Endodermal cell (in vitro differentiated cells): ENCODE measurements around the gene DNAH1. TPM values are rescaled to one million over a fixed set of nuclear protein-coding genes. Genes with fewer than 3 reads are reported as not detected.

ENCODE experiments used
- DNase-seq: peaks from one replicate; pipeline ENCODE4 v3.0.0-alpha.2; 2017
- H3K27ac ChIP-seq: 2 replicates; pipeline ENCODE4 v1.5.1; 2013; ENCODE audit warnings: mild to moderate bottlenecking, low read depth, low read length, moderate library complexity
- H3K27me3 ChIP-seq: 2 replicates; pipeline ENCODE4 v1.6.1; 2013; ENCODE audit warnings: mild to moderate bottlenecking, low read length, moderate library complexity; ENCODE audit not compliant: insufficient read depth, control insufficient read depth, poor library complexity, severe bottlenecking
- H3K36me3 ChIP-seq: 2 replicates; pipeline ENCODE4 v1.7.0; 2013; ENCODE audit warnings: mild to moderate bottlenecking, low read length, moderate library complexity; ENCODE audit not compliant: control insufficient read depth, insufficient read depth
- H3K4me1 ChIP-seq: one replicate; pipeline ENCODE4 v1.7.0; 2013; ENCODE audit warnings: low read length; ENCODE audit not compliant: control insufficient read depth, insufficient read depth
- H3K4me3 ChIP-seq: 2 replicates; pipeline ENCODE4 v1.5.1; 2013; ENCODE audit warnings: mild to moderate bottlenecking, low read length, moderate library complexity
- H3K9ac ChIP-seq: 2 replicates; pipeline ENCODE4 v1.6.1; 2013; ENCODE audit warnings: mild to moderate bottlenecking, low read length, moderate library complexity; ENCODE audit not compliant: poor library complexity, severe bottlenecking; ENCODE audit errors: extremely low read depth
- H3K9me3 ChIP-seq: 2 replicates; pipeline ENCODE4 v1.6.1; 2013; ENCODE audit warnings: mild to moderate bottlenecking, low read length, moderate library complexity; ENCODE audit not compliant: control insufficient read depth
- H3K27ac Mint-ChIP-seq: 2 replicates; pipeline ENCODE4 v1.8.0; 2020; ENCODE audit warnings: mixed read lengths
- H3K27me3 Mint-ChIP-seq: 2 replicates; pipeline ENCODE4 v1.8.0; 2021; ENCODE audit warnings: mild to moderate bottlenecking, mixed read lengths; ENCODE audit not compliant: insufficient read depth
- H3K36me3 Mint-ChIP-seq: 2 replicates; pipeline ENCODE4 v1.8.0; 2020; ENCODE audit warnings: low read depth, mixed read lengths
- H3K4me1 Mint-ChIP-seq: 2 replicates; pipeline ENCODE4 v1.8.0; 2020; ENCODE audit warnings: mixed read lengths
- H3K4me3 Mint-ChIP-seq: 2 replicates; pipeline ENCODE4 v1.8.0; 2020; ENCODE audit warnings: mild to moderate bottlenecking, moderate library complexity, mixed read lengths
- H3K9me3 Mint-ChIP-seq: 2 replicates; pipeline ENCODE4 v1.8.0; 2020; ENCODE audit warnings: mild to moderate bottlenecking, mixed read lengths
- WGBS, 2 experiments: methylation state at CpG; one replicate each; pipeline versions ENCODE4 v1.1.5 to v1.1.7; 2013; ENCODE audit warnings: missing lambda C conversion rate in 2 of 2, mixed read lengths in 1 of 2; ENCODE audit not compliant: insufficient coverage in 1 of 2, insufficient read length in 1 of 2; 5-methylcytosine and 5-hydroxymethylcytosine counted together
- total RNA-seq, 2 donors: library from RNA; stranded (reverse); fragmentation: NEBNext Ultra II Directional in 1 of 2; extraction: Animal tissue kit (Norgen Biotek cat#: 25700) in 1 of 2; gene quantifications; 2 replicates in 1 of 2; 3 replicates in 1 of 2; pipeline ENCODE4 v1.2.1, GENCODE V29; 2021
- TF ChIP-seq, protein P1 (sequence below): fragments of 200-600 bp; sonication (generic); conservative IDR thresholded peaks from 2 replicates; pipeline ENCODE4 v1.5.0; 2021; ENCODE audit warnings: antibody characterized with exemption, mild to moderate bottlenecking

The DNAH1 gene
- total RNA-seq, 2 donors from 2014 or later: 4.9 to 5.5 TPM

DNA sequence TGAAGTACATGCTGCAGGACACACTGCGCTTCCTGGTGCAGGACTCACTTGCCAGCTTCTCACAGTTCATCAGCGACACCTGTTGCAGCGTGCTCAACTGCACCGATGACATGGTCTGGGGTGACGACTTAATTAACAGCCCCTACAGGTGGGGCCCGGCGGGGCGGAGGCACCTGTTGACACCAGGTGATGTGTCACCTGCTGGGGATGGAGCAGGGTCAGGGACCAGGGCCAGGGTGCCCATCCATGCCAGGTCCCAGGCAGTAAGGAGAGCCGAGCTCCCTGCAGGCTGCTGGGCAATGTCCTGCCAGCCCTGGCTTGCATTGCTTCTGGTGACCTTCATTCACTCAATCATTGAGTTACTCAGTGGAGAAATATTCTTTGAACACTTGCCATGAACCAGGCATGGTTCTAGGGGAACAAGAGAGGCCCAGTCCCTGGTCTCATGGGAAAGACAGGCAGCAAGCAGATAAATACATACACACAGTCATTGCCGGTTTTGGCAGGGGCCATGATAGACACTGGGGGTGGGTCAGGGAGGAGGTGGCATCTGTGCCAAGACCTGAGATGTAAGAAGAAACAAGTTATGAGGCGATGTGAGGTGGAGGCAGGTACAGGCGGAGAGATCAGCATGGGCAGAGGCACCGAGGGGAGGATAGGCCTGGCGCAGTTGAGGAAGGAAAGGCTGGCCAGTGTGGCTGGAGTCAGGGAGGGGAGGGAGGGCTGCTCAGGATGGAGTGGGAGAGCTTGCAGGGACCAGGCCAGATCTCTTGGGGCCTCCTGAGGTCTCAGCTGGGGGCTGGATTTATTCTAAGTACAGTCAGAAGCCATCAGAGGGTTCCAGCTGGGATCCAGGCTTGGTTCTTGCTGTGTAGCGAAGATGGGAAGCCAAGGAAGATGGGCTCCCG lies 30.8 kb downstream of the DNAH1 start:
- Histone ChIP-seq H3K4me3 (no peak overlapping the region), H3K9me3 (no peaks in the 10 kb centered on the region), H3K9ac (no peak overlapping the region), H3K36me3 (no peaks in the 10 kb centered on the region), H3K27me3 (peaks cover 5% of the 10 kb centered on the region), H3K27ac (no peak overlapping the region), H3K4me1 (no peaks in the 10 kb centered on the region)
- no peak overlapping the region for H3K4me3 Mint-ChIP-seq
- TF ChIP-seq, protein P1, sequence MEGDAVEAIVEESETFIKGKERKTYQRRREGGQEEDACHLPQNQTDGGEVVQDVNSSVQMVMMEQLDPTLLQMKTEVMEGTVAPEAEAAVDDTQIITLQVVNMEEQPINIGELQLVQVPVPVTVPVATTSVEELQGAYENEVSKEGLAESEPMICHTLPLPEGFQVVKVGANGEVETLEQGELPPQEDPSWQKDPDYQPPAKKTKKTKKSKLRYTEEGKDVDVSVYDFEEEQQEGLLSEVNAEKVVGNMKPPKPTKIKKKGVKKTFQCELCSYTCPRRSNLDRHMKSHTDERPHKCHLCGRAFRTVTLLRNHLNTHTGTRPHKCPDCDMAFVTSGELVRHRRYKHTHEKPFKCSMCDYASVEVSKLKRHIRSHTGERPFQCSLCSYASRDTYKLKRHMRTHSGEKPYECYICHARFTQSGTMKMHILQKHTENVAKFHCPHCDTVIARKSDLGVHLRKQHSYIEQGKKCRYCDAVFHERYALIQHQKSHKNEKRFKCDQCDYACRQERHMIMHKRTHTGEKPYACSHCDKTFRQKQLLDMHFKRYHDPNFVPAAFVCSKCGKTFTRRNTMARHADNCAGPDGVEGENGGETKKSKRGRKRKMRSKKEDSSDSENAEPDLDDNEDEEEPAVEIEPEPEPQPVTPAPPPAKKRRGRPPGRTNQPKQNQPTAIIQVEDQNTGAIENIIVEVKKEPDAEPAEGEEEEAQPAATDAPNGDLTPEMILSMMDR: no peak
- no peaks in the 10 kb centered on the region for H3K9me3 Mint-ChIP-seq
- H3K27ac Mint-ChIP-seq: no peak overlapping the region
- no peaks in the 10 kb centered on the region for H3K4me1 Mint-ChIP-seq
- no peaks in the 10 kb centered on the region for H3K36me3 Mint-ChIP-seq
- no peak for DNase-seq
- WGBS, 2 experiments: 88 to 94% methylated on average over 12 to 16 of the region's 16 CpGs
- peaks cover 2% of the 10 kb centered on the region for H3K27me3 Mint-ChIP-seq

DNA sequence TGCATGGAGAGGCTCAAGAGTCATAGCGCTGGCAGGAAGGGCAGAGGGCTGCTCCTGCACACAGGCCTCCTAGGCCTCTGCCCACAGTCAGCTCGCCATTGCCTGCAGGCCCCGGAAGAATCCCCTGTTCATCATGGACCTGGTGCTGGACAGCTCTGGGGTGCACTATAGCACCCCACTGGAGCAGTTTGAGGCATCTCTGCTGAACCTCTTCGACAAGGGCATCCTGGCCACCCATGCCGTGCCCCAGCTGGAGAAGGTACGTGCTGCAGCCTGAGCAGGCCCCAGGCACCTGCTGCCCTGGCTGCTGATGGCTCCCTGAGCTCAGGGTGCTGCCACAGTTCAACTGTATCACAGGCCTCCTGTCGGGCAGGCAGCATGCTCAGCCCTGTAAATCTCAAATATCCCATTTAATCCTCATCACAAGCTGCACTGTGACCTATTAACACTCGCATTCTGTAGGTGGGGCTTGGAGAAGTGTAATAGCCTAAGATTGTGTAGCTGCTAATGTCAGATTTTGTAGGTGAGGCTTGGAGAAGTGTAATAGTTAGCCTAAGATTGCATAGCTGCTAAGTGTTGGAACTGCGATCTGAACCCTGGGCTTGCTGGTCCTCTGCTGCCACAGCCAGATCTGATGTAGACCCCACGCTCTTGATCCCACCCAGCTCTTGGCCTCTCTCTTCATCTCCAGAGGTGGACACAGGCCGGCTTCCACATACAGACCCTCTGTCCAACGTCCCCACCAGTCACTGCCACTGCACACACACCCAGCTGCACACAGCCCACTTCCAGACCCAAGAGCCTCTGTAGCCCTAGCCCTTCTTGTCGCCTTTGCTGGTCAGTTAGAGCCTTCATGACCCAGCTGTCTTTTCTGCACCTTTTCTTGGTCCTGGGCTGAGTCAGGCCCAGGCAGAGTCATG lies 31.9 kb downstream of the DNAH1 start:
- Histone ChIP-seq H3K27ac (no peak overlapping the region), H3K36me3 (no peaks in the 10 kb centered on the region), H3K9ac (no peak overlapping the region), H3K27me3 (peaks cover 5% of the 10 kb centered on the region), H3K4me1 (no peaks in the 10 kb centered on the region), H3K4me3 (no peak overlapping the region), H3K9me3 (no peaks in the 10 kb centered on the region)
- H3K27me3 Mint-ChIP-seq: no peaks in the 10 kb centered on the region
- no peaks in the 10 kb centered on the region for H3K4me1 Mint-ChIP-seq
- DNase-seq: no peak
- no peak overlapping the region for H3K27ac Mint-ChIP-seq
- H3K9me3 Mint-ChIP-seq: no peaks in the 10 kb centered on the region
- TF ChIP-seq, protein P1: no peak
- no peaks in the 10 kb centered on the region for H3K36me3 Mint-ChIP-seq
- 90 to 93% methylated on average over 11 to 13 of the region's 13 CpGs for WGBS, 2 experiments
- H3K4me3 Mint-ChIP-seq: no peak overlapping the region

DNA sequence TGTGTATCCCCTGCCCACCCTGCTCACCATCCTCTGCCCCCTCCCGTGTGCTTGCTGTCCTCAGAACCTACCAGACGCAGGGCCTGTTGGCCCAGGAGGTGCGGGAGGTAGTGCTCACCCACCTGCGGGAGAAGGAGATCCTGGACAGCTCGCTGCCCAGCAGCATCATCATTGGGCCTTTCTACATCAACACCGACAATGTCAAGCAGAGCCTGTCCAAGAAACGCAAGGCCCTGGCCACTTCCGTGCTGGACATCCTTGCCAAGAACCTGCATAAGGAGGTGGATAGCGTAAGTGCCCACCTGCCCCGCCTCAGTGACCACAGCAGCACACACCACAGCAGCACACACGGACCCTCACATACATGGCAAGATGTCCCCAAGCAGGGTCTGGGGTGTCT lies 33.0 kb downstream of the DNAH1 start:
- no peak overlapping the region for H3K4me3 ChIP-seq
- Mint-ChIP-seq H3K27me3 (no peaks in the 10 kb centered on the region), H3K9me3 (no peaks in the 10 kb centered on the region), H3K4me3 (no peak overlapping the region), H3K27ac (no peak overlapping the region), H3K36me3 (no peaks in the 10 kb centered on the region), H3K4me1 (no peaks in the 10 kb centered on the region)
- 95 to 98% methylated on average over 6 to 11 of the region's 11 CpGs for WGBS, 2 experiments
- H3K27ac ChIP-seq: no peak overlapping the region
- peaks cover 5% of the 10 kb centered on the region for H3K27me3 ChIP-seq
- no peak overlapping the region for H3K9ac ChIP-seq
- no peaks in the 10 kb centered on the region for H3K9me3 ChIP-seq
- TF ChIP-seq, protein P1: no peak
- H3K36me3 ChIP-seq: no peaks in the 10 kb centered on the region
- no peaks in the 10 kb centered on the region for H3K4me1 ChIP-seq
- DNase-seq: no peak
